Naive B cell (primary cell): ENCODE results near the gene CASR. TPM values are rescaled to one million over a fixed set of nuclear protein-coding genes. Genes with fewer than 3 reads are reported as not detected.
"Not testable (repeated sequence)": the region's sequence is repeated elsewhere in the genome, so short reads cannot be mapped to it uniquely, and the experiment has no call there.

Source experiments
- ATAC-seq, 2 donors: fragments of 150-1000 bp; cut with Tn5 transposase; 2 replicates each; pipeline ENCODE4 v1.10.0; 2021; ENCODE audit warnings: low read depth in 2 of 2, mild to moderate bottlenecking in 2 of 2, moderate library complexity in 2 of 2
- DNase-seq: peaks from one replicate; pipeline ENCODE4 v3.0.0; 2022
- H3K27ac Mint-ChIP-seq, 6 donors: one replicate each; pipeline ENCODE4 v1.8.0; 2020 to 2022; ENCODE audit warnings: mild to moderate bottlenecking in 6 of 6, mixed read lengths in 6 of 6, moderate library complexity in 5 of 6, inconsistent platforms in 2 of 6
- H3K27me3 Mint-ChIP-seq, 3 donors: one replicate each; pipeline ENCODE4 v1.8.0; 2021 to 2022; ENCODE audit warnings: mixed read lengths in 3 of 3, mild to moderate bottlenecking in 1 of 3
- H3K36me3 Mint-ChIP-seq, 2 donors: one replicate each; pipeline ENCODE4 v1.8.0; 2020 to 2022; ENCODE audit warnings: mixed read lengths in 2 of 2, inconsistent platforms in 1 of 2, mild to moderate bottlenecking in 1 of 2
- H3K4me1 Mint-ChIP-seq, 3 donors: one replicate each; pipeline ENCODE4 v1.8.0; 2020 to 2022; ENCODE audit warnings: mixed read lengths in 3 of 3, inconsistent platforms in 1 of 3, mild to moderate bottlenecking in 1 of 3, moderate library complexity in 1 of 3
- H3K4me3 Mint-ChIP-seq, 8 donors: one replicate each; pipeline ENCODE4 v1.8.0; 2020 to 2022; ENCODE audit warnings: mild to moderate bottlenecking in 8 of 8, mixed read lengths in 8 of 8, moderate library complexity in 8 of 8, inconsistent platforms in 2 of 8
- H3K9me3 Mint-ChIP-seq, 7 donors: one replicate each; pipeline ENCODE4 v1.8.0; 2020 to 2022; ENCODE audit warnings: mixed read lengths in 7 of 7, mild to moderate bottlenecking in 5 of 7, inconsistent platforms in 2 of 7, moderate library complexity in 1 of 7
- polyA plus RNA-seq, 6 donors: library from polyadenylated mRNA; unstranded; fragments of 300-500 nt; fragmentation: Illumina TruSeq; gene quantifications; one replicate each; pipeline ENCODE4 v1.2.3, GENCODE V29; 2021; ENCODE audit warnings: low read depth in 6 of 6

The CASR gene
- polyA plus RNA-seq, 6 donors from 2014 or later: not detected

DNA sequence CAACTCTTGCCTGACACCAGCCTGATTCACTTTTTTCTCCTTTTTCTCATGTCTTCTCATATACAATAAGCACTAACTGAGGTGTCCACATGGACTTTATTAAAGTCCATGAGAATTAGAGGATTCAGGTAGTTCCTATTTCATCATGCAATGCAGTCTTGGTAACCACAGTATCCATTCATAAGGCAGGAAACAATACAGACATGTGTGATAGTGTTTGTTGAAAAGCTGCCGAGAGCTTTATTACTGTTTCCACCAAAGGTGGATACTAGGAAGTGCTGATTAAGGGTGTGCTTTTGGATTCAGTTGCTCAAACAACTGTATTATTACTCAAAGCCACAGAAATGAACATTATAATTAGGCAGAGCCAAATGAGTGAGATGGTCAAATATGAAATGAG, 5.3 kb downstream of the CASR start:
- H3K27me3 Mint-ChIP-seq: peaks cover 57 to 69% (median 59%) of the 10 kb centered on the region in 3 donors
- no peak overlapping the region for H3K4me3 Mint-ChIP-seq
- DNase-seq (no peak), ATAC-seq (no peak)
- H3K36me3 Mint-ChIP-seq: no peaks in the 10 kb centered on the region
- peaks cover 0 to 3% (median 0%) of the 10 kb centered on the region in 7 donors for H3K9me3 Mint-ChIP-seq
- peaks cover 3 to 7% (median 4%) of the 10 kb centered on the region in 3 donors for H3K4me1 Mint-ChIP-seq
- H3K27ac Mint-ChIP-seq: no peak overlapping the region

GRCh38 chr3:122189357-122189756, 5.9 kb downstream of the CASR start:
- H3K27me3 Mint-ChIP-seq: peaks cover 53 to 67% (median 53%) of the 10 kb centered on the region in 3 donors
- H3K9me3 Mint-ChIP-seq: peaks cover 0 to 3% (median 0%) of the 10 kb centered on the region in 7 donors
- DNase-seq (no peak), ATAC-seq (no peak)
- no peaks in the 10 kb centered on the region for H3K36me3 Mint-ChIP-seq
- no peak overlapping the region for H3K4me3 Mint-ChIP-seq
- H3K27ac Mint-ChIP-seq: no peak overlapping the region
- peaks cover 0 to 4% (median 0%) of the 10 kb centered on the region in 3 donors for H3K4me1 Mint-ChIP-seq

DNA sequence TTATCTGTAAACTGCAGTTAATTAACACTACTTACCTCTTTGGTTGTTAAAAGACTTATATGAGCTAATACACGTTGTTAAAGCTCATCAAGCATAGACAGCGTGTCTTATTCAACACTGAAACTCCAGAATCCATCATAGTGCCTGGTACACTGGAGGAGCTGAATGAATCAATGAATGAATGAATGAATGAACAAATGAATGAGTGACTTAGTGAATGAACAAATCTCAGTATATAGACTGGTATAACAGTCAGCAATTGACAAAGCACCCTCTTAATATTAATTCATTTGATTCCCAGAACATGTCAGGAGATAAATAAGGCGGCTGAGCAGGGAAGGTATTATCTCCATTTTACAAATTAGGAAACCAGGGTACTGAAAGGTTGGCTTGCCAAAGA, 7.1 kb downstream of the CASR start:
- DNase-seq (no peak), ATAC-seq (no peak)
- H3K27me3 Mint-ChIP-seq: peaks cover 42 to 56% (median 43%) of the 10 kb centered on the region in 3 donors
- H3K9me3 Mint-ChIP-seq: peaks cover 0 to 3% (median 0%) of the 10 kb centered on the region in 7 donors
- H3K36me3 Mint-ChIP-seq: no peaks in the 10 kb centered on the region
- no peaks in the 10 kb centered on the region for H3K4me1 Mint-ChIP-seq
- no peak overlapping the region for H3K27ac Mint-ChIP-seq
- no peak overlapping the region for H3K4me3 Mint-ChIP-seq

- H3K4me1 Mint-ChIP-seq: no peaks in the 10 kb centered on the region
- H3K9me3 Mint-ChIP-seq: peaks cover 0 to 3% (median 0%) of the 10 kb centered on the region in 7 donors
- no peak for DNase-seq
- H3K4me3 Mint-ChIP-seq: no peak overlapping the region
- H3K27ac Mint-ChIP-seq: no peak overlapping the region
- no peak for ATAC-seq
- no peaks in the 10 kb centered on the region for H3K27me3 Mint-ChIP-seq
- H3K36me3 Mint-ChIP-seq: no peaks in the 10 kb centered on the region
These were observed 15.5 kb downstream of the CASR start for GRCh38 chr3:122198966-122199365.

DNA sequence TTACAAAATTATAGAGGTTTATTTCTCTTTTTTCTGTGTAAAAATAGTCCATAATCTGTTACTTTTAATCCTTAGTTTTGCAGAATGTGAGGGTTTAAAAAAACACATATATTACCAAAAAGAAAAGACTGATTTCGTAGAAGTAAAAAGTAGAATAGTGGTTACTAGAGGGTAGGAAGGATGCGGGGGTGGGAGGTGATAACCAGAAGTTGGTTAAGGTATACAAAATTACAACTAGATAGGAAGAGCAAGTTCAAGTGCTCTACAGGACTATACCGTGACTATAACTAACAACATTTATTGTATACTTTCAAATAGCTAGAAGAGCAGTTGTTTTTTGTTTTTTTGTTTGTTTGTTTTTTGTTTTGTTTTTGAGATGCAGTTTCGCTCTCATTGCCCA, 16.1 kb downstream of the CASR start:
- ATAC-seq: no peak
- H3K27ac Mint-ChIP-seq: no peak overlapping the region
- H3K4me3 Mint-ChIP-seq: no peak overlapping the region

GRCh38 chr3:122200661-122201060, 17.2 kb downstream of the CASR start:
- no peaks in the 10 kb centered on the region for H3K4me1 Mint-ChIP-seq
- no peak overlapping the region for H3K4me3 Mint-ChIP-seq
- no peak for DNase-seq
- ATAC-seq: no peak
- H3K9me3 Mint-ChIP-seq: peaks cover 0 to 5% (median 0%) of the 10 kb centered on the region in 7 donors
- no peaks in the 10 kb centered on the region for H3K27me3 Mint-ChIP-seq
- no peak overlapping the region for H3K27ac Mint-ChIP-seq
- no peaks in the 10 kb centered on the region for H3K36me3 Mint-ChIP-seq

More for the DNA sequence above, 16.1 kb downstream of the CASR start:
- Mint-ChIP-seq H3K4me1 (no peaks in the 10 kb centered on the region), H3K27me3 (no peaks in the 10 kb centered on the region), H3K36me3 (no peaks in the 10 kb centered on the region), H3K9me3 (peaks cover 0 to 5% (median 0%) of the 10 kb centered on the region in 7 donors)
- DNase-seq: no peak

GRCh38 chr3:122201476-122201875, 18.0 kb downstream of the CASR start:
- not testable (repeated sequence) for ATAC-seq, H3K4me1 Mint-ChIP-seq, H3K36me3 Mint-ChIP-seq, DNase-seq, H3K4me3 Mint-ChIP-seq, H3K9me3 Mint-ChIP-seq, H3K27me3 Mint-ChIP-seq, H3K27ac Mint-ChIP-seq

GRCh38 chr3:122208579-122208978, 25.1 kb downstream of the CASR start:
- DNase-seq (no peak), ATAC-seq (no peak)
- H3K27me3 Mint-ChIP-seq: peaks cover 0 to 18% (median 0%) of the 10 kb centered on the region in 3 donors
- peaks cover 0 to 2% (median 0%) of the 10 kb centered on the region in 7 donors for H3K9me3 Mint-ChIP-seq
- no peak overlapping the region for H3K4me3 Mint-ChIP-seq
- no peak overlapping the region for H3K27ac Mint-ChIP-seq
- H3K4me1 Mint-ChIP-seq: no peaks in the 10 kb centered on the region
- no peaks in the 10 kb centered on the region for H3K36me3 Mint-ChIP-seq

DNA sequence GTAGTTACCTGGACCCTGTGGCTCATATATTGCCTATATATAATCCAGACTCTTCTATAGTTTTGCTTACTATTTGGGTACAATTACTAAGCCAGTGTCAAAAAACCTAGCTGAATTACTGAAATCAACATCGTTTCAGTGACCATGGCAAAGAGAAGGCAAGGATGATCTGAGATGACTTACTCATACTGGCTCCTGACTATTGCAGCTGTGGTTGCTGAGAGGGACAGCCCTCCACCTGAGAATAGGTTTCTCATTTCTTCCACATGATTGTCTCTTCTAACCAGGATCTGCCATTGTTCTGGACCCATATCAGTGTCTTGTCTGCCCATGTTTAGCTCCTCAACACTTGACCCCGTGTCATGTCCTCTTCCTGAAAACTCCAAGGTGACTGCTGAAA, 30.2 kb downstream of the CASR start:
- H3K36me3 Mint-ChIP-seq: no peaks in the 10 kb centered on the region
- H3K27me3 Mint-ChIP-seq: peaks cover 5 to 17% (median 16%) of the 10 kb centered on the region in 3 donors
- no peaks in the 10 kb centered on the region for H3K4me1 Mint-ChIP-seq
- no peak for DNase-seq
- peaks cover 0 to 2% (median 0%) of the 10 kb centered on the region in 7 donors for H3K9me3 Mint-ChIP-seq
- no peak overlapping the region for H3K27ac Mint-ChIP-seq
- no peak overlapping the region for H3K4me3 Mint-ChIP-seq
- no peak for ATAC-seq

DNA sequence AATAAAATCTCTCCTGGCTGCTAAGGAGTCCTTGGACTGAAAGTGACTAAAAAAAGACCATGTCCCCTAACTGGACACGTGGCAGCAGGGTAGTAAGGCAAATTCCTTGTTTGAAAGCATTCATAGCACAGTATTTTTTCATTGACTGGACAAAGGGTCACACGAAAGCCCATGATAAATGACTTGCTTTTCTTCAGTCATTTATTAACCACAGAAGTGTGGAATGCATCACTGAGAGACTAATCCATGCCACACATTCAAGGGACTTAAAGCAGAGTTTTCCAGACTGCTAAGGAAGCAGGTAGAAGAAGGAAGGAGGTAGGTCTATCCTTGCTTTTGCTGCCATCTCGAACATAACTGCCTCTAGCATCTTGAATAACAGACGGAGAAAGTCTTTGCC, 31.2 kb downstream of the CASR start:
- DNase-seq: no peak
- H3K36me3 Mint-ChIP-seq: no peaks in the 10 kb centered on the region
- no peak overlapping the region for H3K4me3 Mint-ChIP-seq
- H3K27ac Mint-ChIP-seq: no peak overlapping the region
- ATAC-seq: no peak
- H3K9me3 Mint-ChIP-seq: peaks cover 0 to 4% (median 0%) of the 10 kb centered on the region in 7 donors
- H3K27me3 Mint-ChIP-seq: peaks cover 8 to 25% (median 15%) of the 10 kb centered on the region in 3 donors
- no peaks in the 10 kb centered on the region for H3K4me1 Mint-ChIP-seq

DNA sequence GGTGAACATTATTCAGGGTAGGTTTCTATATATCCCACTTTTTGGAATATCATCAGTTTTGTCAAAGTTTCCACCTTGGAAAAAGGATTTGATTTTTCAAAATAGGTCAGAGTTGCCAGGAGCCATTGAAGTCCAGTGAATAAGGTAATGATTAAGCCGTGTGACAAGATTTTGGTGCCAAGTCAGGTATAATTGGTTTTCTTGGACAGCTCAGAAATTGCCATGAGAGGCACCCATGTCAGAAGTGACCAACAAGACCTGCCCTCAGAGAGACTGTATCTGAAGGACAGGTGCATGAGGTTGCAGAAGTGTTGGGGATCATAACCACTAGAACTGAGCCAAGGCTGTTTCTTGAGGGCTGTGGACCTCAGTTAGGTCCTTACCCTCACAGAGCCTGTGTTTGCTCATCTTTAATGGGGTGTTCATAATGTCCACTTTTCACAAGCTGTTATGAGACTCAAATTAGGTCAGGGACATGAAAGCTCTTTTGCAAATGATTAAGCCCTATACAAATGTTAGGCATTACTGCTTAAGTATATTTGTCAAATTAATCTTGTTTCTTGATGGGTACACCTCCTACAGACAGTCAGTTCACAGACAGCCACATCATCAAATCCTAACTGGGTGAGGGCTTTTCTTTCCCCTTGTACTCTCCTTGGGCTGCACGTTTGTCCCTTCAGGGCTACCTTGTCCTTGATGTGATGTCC, 32.3 kb downstream of the CASR start:
- no peaks in the 10 kb centered on the region for H3K36me3 Mint-ChIP-seq
- ATAC-seq: no peak
- DNase-seq: no peak
- no peak overlapping the region for H3K4me3 Mint-ChIP-seq
- H3K27ac Mint-ChIP-seq: no peak overlapping the region
- peaks cover 0 to 4% (median 0%) of the 10 kb centered on the region in 7 donors for H3K9me3 Mint-ChIP-seq
- peaks cover 9 to 25% (median 21%) of the 10 kb centered on the region in 3 donors for H3K27me3 Mint-ChIP-seq
- no peaks in the 10 kb centered on the region for H3K4me1 Mint-ChIP-seq

GRCh38 chr3:122217901-122218300, 34.4 kb downstream of the CASR start:
- H3K36me3 Mint-ChIP-seq: no peaks in the 10 kb centered on the region
- H3K9me3 Mint-ChIP-seq: peaks cover 0 to 6% (median 0%) of the 10 kb centered on the region in 7 donors
- H3K4me3 Mint-ChIP-seq: no peak overlapping the region
- no peaks in the 10 kb centered on the region for H3K4me1 Mint-ChIP-seq
- H3K27ac Mint-ChIP-seq: peak overlapping the region in 2 of 6 donors; percentile 14 to 51
- ATAC-seq: no peak
- H3K27me3 Mint-ChIP-seq: peaks cover 19 to 41% (median 34%) of the 10 kb centered on the region in 3 donors
- no peak for DNase-seq

- ATAC-seq (no peak), DNase-seq (no peak)
- H3K27me3 Mint-ChIP-seq: peaks cover 19 to 43% (median 34%) of the 10 kb centered on the region in 3 donors
- H3K27ac Mint-ChIP-seq: no peak overlapping the region
- no peaks in the 10 kb centered on the region for H3K36me3 Mint-ChIP-seq
- peaks cover 0 to 19% (median 5%) of the 10 kb centered on the region in 7 donors for H3K9me3 Mint-ChIP-seq
- no peaks in the 10 kb centered on the region for H3K4me1 Mint-ChIP-seq
- no peak overlapping the region for H3K4me3 Mint-ChIP-seq
These were observed 35.9 kb downstream of the CASR start for GRCh38 chr3:122219242-122219872.
